GM20431 (cell line): ENCODE measurements around the gene SCN4A.

Source experiments
- in situ Hi-C: fragments of 300-500 bp; cut with MseI, MboI; formaldehyde crosslinking; loops from one replicate; pipeline ENCODE4 v1.15.0; 2020; ENCODE audit warnings: low sequenced_read_pairs; ENCODE audit not compliant: unreplicated experiment

SCN4A gene

DNA sequence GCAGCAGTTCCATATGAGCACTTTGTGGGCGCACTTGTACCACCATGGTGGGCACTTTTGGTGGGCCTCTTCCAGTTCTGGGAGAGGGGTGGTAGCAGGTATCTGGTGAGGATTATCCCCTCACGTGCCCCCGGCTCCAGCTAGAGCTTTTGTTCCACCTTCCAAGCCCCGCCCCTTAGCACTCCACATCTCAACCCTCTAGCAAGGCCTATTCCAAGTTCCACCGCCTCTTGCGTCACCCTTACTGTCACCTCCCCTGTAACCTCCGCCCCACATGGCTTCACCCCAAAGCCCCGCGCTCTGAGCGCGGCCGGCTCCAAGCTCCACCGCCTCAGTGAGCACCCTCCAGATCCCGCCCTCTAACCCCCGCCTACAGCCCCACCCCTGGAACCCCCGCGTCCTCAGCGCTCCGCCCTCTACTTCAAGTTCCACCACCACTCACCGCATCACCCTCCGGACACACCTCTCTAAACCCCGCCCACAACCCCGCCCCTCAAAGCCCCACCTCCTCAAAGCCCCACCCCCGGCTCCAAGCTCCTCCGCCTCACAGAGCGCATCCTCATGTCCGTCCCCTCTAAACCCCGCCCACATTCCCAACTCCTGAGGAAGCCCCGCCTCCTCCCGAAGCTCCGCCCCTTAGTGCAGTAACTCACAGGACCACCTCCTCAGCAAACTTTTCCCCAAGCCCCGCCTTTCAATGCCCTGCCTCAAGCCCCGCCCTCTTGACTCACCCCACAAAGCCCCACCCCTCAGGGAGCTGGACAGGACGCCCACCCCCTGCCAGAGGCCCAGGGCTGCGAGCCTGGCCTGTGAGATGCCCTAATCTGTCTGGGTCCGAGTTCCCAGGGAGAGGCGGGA lies 11.1 kb downstream of the SCN4A start:
- in situ Hi-C loops: no loop called here

DNA sequence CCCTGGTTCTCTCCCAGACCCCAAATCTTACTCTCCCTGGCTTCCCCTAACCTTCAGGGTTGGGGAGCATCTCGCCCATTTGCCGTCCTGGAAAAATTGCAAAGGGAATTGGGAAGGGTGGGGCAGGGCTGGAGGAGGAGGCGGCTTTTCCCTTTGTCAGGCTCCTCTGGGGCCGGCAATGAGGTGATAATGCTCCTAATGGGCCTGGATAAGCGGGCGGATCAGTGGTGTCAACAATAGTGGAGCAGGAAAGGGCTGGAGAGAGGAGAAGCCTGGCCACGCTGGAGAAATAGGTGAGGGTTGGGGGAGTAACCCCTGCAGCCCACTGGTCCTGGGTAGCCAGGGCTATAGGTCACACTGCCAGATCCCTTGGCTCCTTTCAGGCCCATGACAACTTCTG lies 12.3 kb downstream of the SCN4A start:
- in situ Hi-C loops: no loop called here

DNA sequence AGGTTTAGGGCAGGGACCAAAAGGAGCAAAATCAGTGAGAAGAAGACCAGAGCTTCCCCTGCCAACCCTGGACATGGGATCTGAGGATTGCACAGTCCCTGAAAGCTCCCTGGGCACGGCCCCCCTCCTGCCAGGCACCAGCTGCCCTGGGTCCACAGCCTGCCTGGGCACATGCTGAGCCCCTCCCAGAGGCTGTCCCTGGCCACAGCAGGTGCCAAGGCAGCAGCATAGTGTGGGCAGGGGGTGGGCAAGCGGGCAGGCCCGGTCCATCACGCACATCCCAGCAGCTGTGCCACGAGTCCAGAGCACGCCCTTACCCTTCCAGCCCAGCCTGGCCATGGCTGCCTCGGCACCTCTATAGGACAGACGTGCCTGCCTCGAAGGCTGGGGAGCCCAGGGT lies 12.7 kb downstream of the SCN4A start:
- in situ Hi-C loops: no loop called here

DNA sequence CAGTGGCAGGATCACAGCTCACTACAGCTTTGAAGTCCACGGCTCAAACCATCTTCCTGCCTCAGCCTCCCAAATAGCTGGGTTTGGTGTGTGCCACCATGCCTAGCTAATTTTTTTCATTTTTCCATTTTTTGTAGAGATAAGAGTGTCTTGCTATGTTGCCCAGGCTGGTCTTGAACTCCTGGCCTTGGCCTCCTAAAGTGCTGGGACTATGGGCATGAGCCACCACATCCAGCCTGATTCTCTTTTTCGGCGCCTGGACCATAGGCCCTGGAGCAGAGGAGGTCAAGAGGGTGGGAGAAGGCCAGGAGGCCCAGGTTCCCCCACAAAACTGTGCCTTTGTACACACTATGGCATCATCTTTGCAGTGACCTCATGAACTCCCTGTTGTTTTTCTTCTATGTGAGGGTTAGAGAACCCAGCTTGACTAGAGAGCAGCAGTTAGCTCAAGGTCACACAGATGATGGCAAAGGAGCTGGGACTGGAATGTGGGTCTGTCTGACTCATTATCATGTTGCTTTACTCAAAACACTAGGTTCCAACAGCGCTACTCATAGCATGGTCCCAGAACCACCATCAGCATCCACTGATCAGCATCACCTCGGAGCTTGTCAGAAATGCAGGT lies 16.3 kb downstream of the SCN4A start:
- in situ Hi-C loops: no loop called here

DNA sequence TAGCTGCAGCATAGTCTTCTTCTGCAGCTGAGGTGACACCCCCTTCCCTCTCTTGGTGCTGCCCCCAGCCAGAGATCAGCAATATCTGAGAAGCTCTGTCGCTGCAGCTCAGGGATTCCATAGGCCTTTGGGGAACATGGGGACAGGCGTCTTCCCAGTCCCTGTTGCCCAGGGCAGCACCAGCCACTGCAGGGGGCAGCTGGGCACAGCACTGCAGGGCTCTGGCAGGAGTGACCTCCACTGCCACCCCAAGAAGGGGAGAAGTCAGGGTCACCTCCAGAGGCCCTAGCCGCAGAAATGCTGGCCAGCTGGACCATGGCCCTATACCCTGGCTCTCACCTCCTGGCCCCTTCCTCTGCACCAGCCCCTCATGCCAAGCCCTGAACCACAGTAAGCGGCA lies 16.9 kb downstream of the SCN4A start:
- in situ Hi-C loops: no loop called here

DNA sequence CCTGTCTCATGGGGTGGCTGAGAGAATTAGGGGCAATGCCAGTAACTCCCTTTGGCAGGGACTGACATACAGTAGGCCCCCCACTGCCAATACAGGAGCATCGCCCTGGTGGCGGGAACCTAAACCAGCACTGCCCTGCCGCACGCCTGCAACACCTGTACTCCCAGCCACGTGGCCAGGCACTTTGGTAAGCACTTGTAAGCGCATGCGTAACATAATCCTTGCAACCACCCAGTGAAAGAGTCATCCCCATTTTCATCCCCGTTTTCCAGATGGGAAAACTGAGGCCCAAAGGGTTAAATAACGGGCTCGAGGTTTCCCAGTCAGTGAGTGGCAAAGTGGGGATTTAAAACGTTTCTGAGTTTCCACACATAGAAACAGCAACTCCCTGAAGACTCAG lies 17.5 kb downstream of the SCN4A start:
- in situ Hi-C loops: no loop called here

DNA sequence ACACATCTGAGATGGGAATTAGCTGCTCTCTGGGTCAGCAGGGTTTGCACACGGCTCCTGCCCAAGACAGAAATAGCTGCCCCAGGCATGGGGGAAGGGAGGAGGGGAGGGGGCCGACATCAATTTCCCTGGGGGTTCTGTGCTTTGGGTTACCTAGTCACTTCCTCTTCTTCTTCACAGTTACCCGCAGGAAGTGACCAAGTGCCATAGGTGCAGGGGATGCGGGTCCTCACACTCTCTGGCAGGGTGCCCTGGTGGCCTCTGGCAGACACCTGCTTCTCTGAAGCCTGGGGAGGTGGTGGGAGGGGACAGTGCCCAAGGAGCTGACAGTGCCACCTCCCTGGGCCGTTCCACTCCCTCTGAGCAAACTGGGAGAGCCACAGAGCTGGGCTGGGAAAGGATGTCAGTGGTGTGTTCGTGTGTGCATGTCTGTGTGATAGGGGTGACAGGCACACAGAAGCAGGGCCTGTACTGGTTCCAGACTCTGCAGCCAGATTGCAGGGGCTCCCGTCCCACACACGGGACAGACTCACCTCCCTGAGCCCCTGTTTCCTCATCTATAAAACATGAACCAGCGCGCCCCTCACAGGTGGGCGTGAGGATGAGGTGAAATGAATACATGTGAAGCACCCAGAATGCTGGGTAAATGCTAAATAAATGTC lies 18.2 kb downstream of the SCN4A start:
- in situ Hi-C loops: no loop called here

DNA sequence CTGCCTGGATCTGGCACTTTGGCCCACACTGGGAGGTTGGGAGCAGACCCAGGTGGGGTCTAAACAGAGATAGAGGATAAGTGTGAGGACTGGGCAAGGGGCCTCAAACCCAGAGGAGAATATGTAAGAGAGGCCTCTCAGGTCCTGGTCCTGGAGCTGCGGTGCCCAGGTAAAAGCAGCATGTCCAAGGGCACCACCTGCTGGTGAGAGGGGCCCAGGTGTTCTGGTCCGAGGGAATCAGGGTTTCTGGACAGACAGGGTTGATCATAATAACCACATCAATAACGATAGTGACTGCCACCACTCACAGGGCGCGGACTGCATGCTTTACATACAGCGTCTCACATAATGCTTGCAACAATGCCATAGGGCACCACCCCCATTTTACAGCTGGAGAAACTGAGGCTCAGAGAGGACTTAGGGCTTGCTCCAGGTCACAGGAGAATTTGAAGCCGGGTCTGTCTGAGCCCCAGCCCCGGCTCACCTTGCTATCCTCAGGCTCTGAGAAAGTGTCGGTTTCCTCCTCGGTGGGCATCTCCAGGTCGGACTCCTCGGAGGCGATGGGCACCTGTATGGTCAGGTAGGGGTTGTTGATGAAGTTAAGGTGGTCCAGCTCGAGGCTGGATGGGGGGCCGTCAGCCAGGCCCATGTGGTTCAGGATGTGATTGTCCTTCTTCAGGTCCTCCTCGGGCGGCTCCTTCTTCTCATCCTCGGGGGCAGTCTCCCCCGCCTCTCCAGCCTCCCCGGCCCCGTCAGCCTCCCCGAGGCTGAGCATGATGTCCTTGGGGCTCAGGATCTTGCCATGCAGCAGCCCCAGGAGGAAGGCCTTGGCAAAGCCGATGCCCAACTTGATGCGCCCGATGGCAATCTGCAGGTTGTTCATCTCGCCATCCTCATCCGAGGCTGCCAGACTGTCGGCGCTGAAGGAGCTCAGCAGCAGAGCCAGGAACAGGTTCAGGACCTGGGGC lies 21.5 kb downstream of the SCN4A start:
- in situ Hi-C loops: no loop called here

DNA sequence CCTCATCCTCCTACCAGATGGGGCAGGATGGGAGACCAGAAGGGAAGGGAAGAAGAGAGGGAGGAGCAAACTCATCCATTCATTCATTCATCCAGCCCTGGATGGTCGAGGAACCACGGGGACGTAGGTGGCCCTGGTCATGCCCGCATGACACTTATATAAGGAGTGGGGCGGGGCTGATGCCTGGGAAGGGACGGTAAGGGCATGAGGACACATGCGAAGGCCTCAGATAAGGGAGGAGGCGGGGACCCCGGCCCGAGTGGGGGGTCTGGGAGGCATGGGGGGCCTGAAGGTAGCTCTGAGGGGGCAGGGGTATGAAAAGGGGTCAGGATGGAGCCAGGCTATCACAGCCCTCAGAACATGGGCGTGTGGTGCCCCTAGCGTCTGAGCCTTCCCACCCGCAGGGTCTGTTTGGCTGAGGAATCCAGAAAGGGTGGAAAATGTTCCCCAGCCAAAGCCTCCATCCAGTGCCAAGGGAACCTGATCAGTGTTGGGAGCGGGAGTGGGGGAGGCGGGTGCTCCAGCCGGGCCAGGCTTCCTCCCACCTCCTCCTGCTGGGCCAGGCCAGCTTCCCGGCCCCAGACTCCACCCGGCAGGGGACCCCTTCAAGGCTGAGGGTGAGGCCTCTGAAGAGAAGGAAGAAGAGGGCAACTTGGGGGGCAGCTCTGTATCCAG lies 23.0 kb downstream of the SCN4A start:
- in situ Hi-C loops: no loop called here

DNA sequence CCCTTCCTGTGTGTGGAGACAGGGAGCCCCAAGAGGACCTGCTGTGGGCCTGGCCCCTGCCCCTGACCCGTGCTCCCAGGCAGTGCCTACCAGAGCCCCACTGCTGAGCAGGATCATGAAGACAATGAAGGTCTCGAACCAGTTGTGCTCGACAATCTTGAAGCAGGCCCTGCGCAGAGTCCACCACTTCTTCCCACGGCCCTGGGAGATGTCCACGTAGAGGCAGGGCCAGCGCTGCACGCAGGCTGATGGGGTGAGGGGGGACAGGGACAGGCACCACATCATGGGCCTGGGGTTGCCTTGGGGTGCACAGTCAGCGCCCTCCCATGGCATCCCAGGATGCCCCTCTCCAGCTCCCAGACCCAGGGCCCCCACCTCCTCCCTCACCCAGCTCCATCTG lies 24.2 kb downstream of the SCN4A start:
- in situ Hi-C loops: no loop called here

DNA sequence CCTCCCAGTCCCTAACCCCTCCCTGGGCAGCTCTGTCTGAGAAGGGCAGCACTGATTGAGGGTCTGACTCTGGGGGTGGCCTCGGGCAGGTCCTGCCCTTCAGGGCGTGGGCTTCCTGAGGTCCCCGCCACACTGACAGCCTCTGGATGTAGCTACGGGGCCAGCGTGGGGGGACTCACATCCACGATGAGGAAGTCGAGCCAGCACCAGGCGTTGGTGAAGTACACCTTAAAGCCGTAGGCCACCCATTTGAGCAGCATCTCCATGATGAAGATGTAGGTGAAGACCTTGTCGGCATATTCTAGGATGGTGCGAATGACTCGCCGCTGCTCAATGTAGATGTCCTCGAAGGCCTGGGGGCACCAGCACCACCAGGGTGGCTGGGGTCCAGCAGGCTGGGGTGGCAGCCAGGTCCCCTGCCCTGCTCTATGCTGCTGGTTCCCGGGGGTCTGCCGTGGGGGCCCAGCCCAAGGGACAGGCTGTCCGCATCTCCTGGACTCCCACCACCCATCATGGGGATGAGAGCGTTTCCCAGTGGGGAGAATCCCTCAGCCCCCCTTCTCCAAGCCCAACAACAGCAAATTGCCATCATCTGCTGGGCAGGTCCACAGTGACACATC lies 24.9 kb downstream of the SCN4A start:
- in situ Hi-C loops: no loop called here

DNA sequence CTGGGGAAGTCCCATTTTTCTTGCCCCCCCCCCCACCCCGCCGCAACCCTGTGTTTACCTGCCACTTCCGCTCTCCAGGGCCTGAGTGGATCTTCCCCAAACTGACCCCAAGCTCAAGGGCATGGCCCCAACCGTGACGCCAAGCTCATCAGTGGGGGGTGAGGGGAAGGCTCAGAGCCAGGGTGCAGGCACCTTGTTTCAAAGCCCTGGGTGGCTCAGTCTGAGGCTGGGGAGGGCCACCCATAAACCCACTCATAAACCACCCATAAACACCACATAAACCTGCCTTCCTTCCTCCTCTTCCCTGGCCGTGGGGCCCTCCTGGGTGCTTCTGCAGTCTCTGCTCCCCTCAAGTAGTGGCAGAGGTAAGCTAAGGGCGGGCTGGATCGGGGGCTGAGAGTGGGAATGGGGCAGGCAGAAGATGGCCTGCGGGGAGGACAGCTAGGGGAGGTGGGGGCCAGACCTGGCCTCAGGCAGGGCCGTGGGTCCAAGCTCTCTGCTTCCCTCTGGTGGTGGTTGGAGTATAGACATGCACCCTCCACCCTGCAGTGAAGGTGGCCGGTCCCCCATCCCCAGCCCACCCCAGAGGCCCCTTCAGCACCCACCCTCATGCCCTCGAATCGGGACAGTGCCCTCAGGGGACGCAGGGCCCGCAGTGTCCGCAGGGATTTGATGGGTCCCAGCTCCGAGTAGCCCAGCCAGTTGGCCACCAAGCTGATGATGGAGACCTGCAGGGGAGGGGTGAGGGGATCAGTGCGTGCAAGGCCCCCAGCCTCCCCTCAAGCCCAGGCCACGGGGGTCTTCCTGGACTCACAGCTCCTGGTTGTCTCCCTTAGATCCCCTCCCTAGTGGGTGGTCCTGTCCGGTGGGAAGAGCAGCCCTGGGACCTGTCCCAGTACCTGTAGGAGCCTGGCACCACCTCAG lies 26.0 kb downstream of the SCN4A start:
- in situ Hi-C loops: no loop called here

DNA sequence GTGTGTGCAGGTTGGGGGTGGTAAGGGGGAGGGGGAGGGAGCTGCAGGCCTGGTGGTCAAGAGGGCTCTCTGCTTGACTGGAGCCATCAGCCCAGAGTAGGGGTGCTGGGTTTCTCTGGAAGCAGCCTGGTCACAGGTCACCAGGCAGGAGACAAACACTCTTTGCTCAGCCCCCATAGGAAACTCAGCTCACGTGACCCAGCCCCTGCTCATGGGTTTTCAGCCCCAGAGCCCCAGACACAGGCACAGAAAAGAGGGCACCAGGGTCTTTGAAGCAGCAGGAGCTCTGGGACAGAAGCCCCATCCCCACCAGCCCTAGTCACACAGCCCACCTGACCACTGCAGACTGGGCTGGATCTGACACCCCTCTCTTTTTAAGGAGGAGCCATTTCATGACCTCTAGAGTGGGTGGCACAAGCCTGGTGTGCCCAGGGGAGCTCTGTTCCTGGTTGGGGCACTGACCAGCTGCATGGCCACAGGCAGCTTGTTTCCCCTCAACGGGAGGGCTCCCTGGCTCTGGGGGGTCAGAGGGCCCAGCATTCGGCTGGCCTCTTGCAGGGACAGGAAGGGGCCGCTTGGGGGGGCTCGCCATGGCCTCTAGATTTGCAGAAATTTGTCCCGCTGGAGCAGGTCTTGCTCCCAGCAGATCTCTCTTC lies 26.8 kb downstream of the SCN4A start:
- in situ Hi-C loops: no loop called here

DNA sequence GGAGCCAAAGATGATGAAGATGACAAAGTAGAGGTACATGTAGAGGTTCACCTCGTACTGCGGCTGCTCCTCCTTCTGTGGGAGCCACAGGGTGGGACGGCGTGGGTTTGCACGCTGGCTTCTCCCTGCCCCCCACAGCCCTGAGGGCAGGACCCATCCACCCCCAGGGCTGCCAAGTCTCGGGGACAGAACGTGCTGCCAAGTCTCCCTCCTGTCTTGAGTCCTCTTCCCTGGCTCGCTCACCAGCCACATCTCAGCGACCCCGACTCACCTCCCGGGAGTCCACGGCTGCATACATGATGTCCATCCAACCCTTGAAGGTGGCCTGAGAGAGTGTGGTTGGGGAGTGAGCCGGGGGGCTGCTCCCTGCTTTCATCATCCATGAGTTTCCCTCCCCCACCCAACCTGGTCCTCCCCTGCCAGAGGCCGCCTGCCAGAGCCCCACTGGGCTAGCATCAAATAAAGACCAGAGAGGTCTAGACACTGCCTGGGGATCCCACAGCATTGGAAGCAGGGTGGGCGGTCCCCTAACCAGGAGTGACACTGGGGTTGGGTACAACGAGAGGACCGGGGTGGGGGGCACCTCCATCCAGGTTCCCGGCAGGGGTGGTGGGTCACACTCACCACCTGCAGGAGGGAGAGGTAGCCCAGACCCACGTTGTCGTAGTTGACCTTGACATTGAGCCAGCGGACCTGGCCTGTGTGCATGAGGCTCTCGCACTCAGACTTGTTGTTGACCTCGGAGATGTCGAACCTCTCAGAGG lies 27.8 kb downstream of the SCN4A start:
- in situ Hi-C loops: no loop called here

DNA sequence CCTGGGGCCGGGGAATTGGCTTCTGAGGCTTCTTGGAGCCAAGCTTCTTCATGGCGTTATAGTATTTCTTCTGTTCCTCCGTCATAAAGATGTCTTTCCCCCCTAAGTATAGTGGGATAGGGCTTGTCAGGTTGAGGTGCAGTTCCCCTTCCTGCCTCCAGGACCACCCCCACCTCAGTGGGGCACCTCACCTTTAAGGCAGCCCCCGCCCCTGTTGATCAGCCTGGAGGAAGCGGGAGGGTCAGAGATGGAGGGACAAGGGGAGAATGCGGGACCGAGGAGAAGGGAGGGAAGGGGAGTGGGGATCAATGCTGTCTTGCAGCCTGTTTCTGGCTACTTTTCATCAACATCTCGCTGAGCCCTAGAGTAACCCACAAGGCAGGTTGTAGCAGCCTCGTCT lies 29.0 kb downstream of the SCN4A start:
- in situ Hi-C loops: no loop called here

DNA sequence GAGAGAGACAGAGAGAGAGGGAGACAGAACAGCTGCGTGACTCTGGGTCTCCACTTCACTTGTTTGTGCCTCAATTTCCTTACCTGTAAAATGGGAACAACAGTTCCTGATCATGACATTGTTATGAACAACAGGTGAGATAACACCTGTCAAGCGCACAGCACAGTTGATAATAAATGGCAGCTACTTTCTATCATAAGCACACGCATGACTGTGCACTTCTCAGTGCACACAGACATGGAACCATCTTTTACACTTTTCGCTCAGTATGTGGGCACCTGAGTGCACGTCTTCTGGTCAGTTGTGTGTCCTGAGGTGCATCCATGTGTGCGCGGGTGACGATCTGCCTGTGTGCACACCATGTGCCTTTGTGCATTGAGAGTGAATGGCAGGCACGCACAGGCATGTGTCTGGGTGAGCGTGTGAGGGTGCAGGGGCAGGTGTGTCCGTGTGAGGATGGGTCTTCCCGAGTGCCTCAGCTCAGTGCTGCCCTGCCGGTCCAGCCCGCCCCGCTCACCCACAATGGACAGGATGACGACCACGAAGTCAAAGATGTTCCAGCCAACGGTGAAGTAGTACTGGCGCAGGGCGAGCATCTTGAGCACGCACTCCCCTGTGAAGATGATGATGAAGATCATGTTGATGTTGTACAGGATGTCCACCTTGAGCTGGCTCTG lies 30.3 kb downstream of the SCN4A start:
- in situ Hi-C loops: no loop called here
